Thoracic aorta (tissue), 2 donors: Measurements from ENCODE around the gene NFIA. TPM values are rescaled to one million over a fixed set of nuclear protein-coding genes. Genes with fewer than 3 reads are reported as not detected.

Source experiments
- ATAC-seq: fragments of 150-250 bp; one replicate; pipeline ENCODE4 v1.8.0; 2017; ENCODE audit warnings: low read depth; ENCODE audit not compliant: insufficient number of reproducible peaks, low FRiP score
- DNase-seq: peaks from one replicate; pipeline ENCODE4 v3.0.0-alpha.2; 2020; ENCODE audit warnings: low spot score
- H3K27ac ChIP-seq, 2 donors: fragments of 200-600 bp; sonication (generic); 1 replicate in 1 of 2; 2 replicates in 1 of 2; pipeline ENCODE4 v1.5.1; 2016; ENCODE audit warnings: mild to moderate bottlenecking in 2 of 2, moderate library complexity in 2 of 2
- H3K27me3 ChIP-seq: fragments of 200-600 bp; sonication (generic); replicated peaks from 2 replicates; pipeline ENCODE4 v1.6.0; 2016; ENCODE audit warnings: mild to moderate bottlenecking; ENCODE audit not compliant: insufficient read depth
- H3K36me3 ChIP-seq: fragments of 200-600 bp; sonication (generic); one replicate; pipeline ENCODE4 v1.5.1; 2016
- H3K4me1 ChIP-seq, 2 donors: fragments of 200-600 bp; sonication (generic); 1 replicate in 1 of 2; 2 replicates in 1 of 2; pipeline versions ENCODE4 v1.5.1 to v1.6.0; 2016; ENCODE audit warnings: low read depth in 2 of 2, mild to moderate bottlenecking in 1 of 2; ENCODE audit not compliant: control insufficient read depth in 1 of 2
- H3K4me3 ChIP-seq: fragments of 200-600 bp; sonication (generic); 2 replicates; pipeline ENCODE4 v1.5.1; 2016; ENCODE audit warnings: mild to moderate bottlenecking
- H3K9me3 ChIP-seq: fragments of 200-600 bp; sonication (generic); 2 replicates; pipeline ENCODE4 v1.5.1; 2016
- CTCF ChIP-seq: fragments of 200-600 bp; sonication (generic); IDR thresholded peaks from one replicate; pipeline ENCODE4 v1.5.1; 2019; ENCODE audit warnings: antibody characterized with exemption
- total RNA-seq, 2 donors: library from RNA; depleted of rRNA; stranded (reverse); fragments of >200 nt; gene quantifications; one replicate each; pipeline versions ENCODE4 v1.1.0 to v1.2.3, GENCODE V29; 2016

Gene NFIA
- total RNA-seq, 2 donors from 2014 or later: 99.8 to 118 TPM

- no peaks in the 10 kb centered on the region for H3K36me3 ChIP-seq
- H3K27me3 ChIP-seq: no peaks in the 10 kb centered on the region
- peak overlapping the region; percentile 46 to 69 for H3K27ac ChIP-seq
- ATAC-seq (no peak), DNase-seq (no peak)
- peaks cover 51 to 86% of the 10 kb centered on the region in 2 donors for H3K4me1 ChIP-seq
- H3K9me3 ChIP-seq: no peaks in the 10 kb centered on the region
- peak overlapping the region; percentile 39 for H3K4me3 ChIP-seq
- no peak for TF ChIP-seq CTCF
Observed at GRCh38 chr1:61170328-61171238, 88.2 kb downstream of the NFIA start.

- ATAC-seq: no peak
Observed at GRCh38 chr1:61171346-61171745, 89.0 kb downstream of the NFIA start.

GRCh38 chr1:61171974-61172373 is 89.6 kb downstream of the NFIA start:
- no peak for DNase-seq
- no peak overlapping the region for H3K4me3 ChIP-seq
- peaks cover 56 to 91% of the 10 kb centered on the region in 2 donors for H3K4me1 ChIP-seq
- ATAC-seq: no peak
- TF ChIP-seq CTCF: no peak
- H3K9me3 ChIP-seq: no peaks in the 10 kb centered on the region
- no peaks in the 10 kb centered on the region for H3K36me3 ChIP-seq
- peak overlapping the region; percentile 67 to 69 for H3K27ac ChIP-seq
- no peaks in the 10 kb centered on the region for H3K27me3 ChIP-seq

More at GRCh38 chr1:61171346-61171745, 89.0 kb downstream of the NFIA start:
- no peaks in the 10 kb centered on the region for H3K9me3 ChIP-seq
- no peaks in the 10 kb centered on the region for H3K27me3 ChIP-seq
- no peaks in the 10 kb centered on the region for H3K36me3 ChIP-seq
- H3K4me1 ChIP-seq: peaks cover 55 to 88% of the 10 kb centered on the region in 2 donors
- peak overlapping the region; percentile 67 to 69 for H3K27ac ChIP-seq
- peak overlapping the region; percentile 39 for H3K4me3 ChIP-seq
- TF ChIP-seq CTCF: no peak
- no peak for DNase-seq

- Histone ChIP-seq H3K4me3 (peak overlapping the region; percentile 50), H3K9me3 (no peaks in the 10 kb centered on the region), H3K36me3 (no peaks in the 10 kb centered on the region), H3K27me3 (no peaks in the 10 kb centered on the region), H3K4me1 (peaks cover 57 to 91% of the 10 kb centered on the region in 2 donors), H3K27ac (peak overlapping the region; percentile 67 to 69)
- DNase-seq: no peak
- no peak for ATAC-seq
- TF ChIP-seq CTCF: no peak
Observed at GRCh38 chr1:61173118-61173517, 90.8 kb downstream of the NFIA start.

- Histone ChIP-seq H3K9me3 (no peaks in the 10 kb centered on the region), H3K27ac (peak overlapping the region; percentile 67 to 69), H3K4me3 (peak overlapping the region; percentile 50), H3K27me3 (no peaks in the 10 kb centered on the region), H3K4me1 (peaks cover 51 to 91% of the 10 kb centered on the region in 2 donors), H3K36me3 (no peaks in the 10 kb centered on the region)
- no peak for TF ChIP-seq CTCF
- no peak for DNase-seq
- ATAC-seq: no peak
Observed at GRCh38 chr1:61174060-61174795, 91.9 kb downstream of the NFIA start.
